SK-N-SH treated with all-trans-retinoic acid at 6 μM for 48 hours (cell line): ENCODE measurements around the gene TMEM163.
A peak's percentile ranks its signal among the peaks of the same experiment; 100 is the strongest.

Experiments used
- ATAC-seq: fragments of 200-7000 bp; cut with Tn5 transposase; 3 replicates; pipeline ENCODE4 v1.9.1; 2020; ENCODE audit warnings: mild to moderate bottlenecking, moderate library complexity
- ARNTL ChIP-seq: fragments of 450-650 bp; formaldehyde crosslinking; IDR thresholded peaks from 2 replicates; pipeline ENCODE4 v1.5.0; 2020; ENCODE audit warnings: low read depth, mild to moderate bottlenecking, moderate library complexity, borderline replicate concordance
- BACH2 ChIP-seq: fragments of 250-450 bp; sonication (Bioruptor Pico); IDR thresholded peaks from 2 replicates; pipeline ENCODE4 v1.9.0; 2021; ENCODE audit warnings: mild to moderate bottlenecking, borderline replicate concordance
- CSDC2 ChIP-seq: fragments of 250-450 bp; sonication (Bioruptor Pico); IDR thresholded peaks from 2 replicates; pipeline ENCODE4 v1.5.0; 2020; ENCODE audit warnings: mild to moderate bottlenecking, moderate library complexity
- GLIS3 ChIP-seq: fragments of 250-450 bp; sonication (Bioruptor Pico); IDR thresholded peaks from 2 replicates; pipeline ENCODE4 v1.5.0; 2020; ENCODE audit warnings: mild to moderate bottlenecking, moderate library complexity
- ISL1 ChIP-seq: fragments of 250-450 bp; sonication (Bioruptor Pico); IDR thresholded peaks from 2 replicates; pipeline ENCODE4 v2.1.2; 2022; ENCODE audit warnings: mild to moderate bottlenecking, moderate library complexity
- PATZ1 ChIP-seq: fragments of 250-450 bp; sonication (Bioruptor Pico); IDR thresholded peaks from 2 replicates; pipeline ENCODE4 v1.8.0; 2020; ENCODE audit warnings: mild to moderate bottlenecking, moderate library complexity, borderline replicate concordance
- POU6F1 ChIP-seq: fragments of 250-450 bp; sonication (Bioruptor Pico); IDR thresholded peaks from 2 replicates; pipeline ENCODE4 v1.8.0; 2021; ENCODE audit warnings: low read depth, mild to moderate bottlenecking, moderate library complexity, borderline replicate concordance
- PPARA ChIP-seq: fragments of 250-450 bp; sonication (Bioruptor Pico); IDR thresholded peaks from 2 replicates; pipeline ENCODE4 v1.5.0; 2020; ENCODE audit warnings: mild to moderate bottlenecking, borderline replicate concordance
- SNAI2 ChIP-seq: fragments of 250-450 bp; sonication (Bioruptor Pico); IDR thresholded peaks from 2 replicates; pipeline ENCODE4 v1.5.0; 2020; ENCODE audit warnings: mild to moderate bottlenecking, moderate library complexity
- TCF4 ChIP-seq: fragments of 250-450 bp; sonication (Bioruptor Pico); IDR thresholded peaks from 2 replicates; pipeline ENCODE4 v1.8.0; 2021; ENCODE audit warnings: mild to moderate bottlenecking, moderate library complexity, borderline replicate concordance
- TOX ChIP-seq: fragments of 250-450 bp; sonication (Bioruptor Pico); IDR thresholded peaks from 2 replicates; pipeline ENCODE4 v1.8.0; 2021; ENCODE audit warnings: mild to moderate bottlenecking, moderate library complexity, borderline replicate concordance
- ZC3H10 ChIP-seq: fragments of 250-450 bp; sonication (Bioruptor Pico); IDR thresholded peaks from 2 replicates; pipeline ENCODE4 v1.5.1; 2021; ENCODE audit warnings: mild to moderate bottlenecking, moderate library complexity
- ZFP3 ChIP-seq: fragments of 250-450 bp; sonication (Bioruptor Pico); IDR thresholded peaks from 2 replicates; pipeline ENCODE4 v1.5.0; 2020; ENCODE audit warnings: mild to moderate bottlenecking, moderate library complexity
- ZFP30 ChIP-seq: fragments of 450-650 bp; formaldehyde crosslinking; IDR thresholded peaks from 2 replicates; pipeline ENCODE4 v1.5.0; 2022; ENCODE audit warnings: mild to moderate bottlenecking, moderate library complexity
- ZNF70 ChIP-seq: fragments of 450-650 bp; formaldehyde crosslinking; IDR thresholded peaks from 2 replicates; pipeline ENCODE4 v1.5.0; 2020; ENCODE audit warnings: mild to moderate bottlenecking, moderate library complexity
- ZNF8 ChIP-seq: fragments of 450-650 bp; formaldehyde crosslinking; IDR thresholded peaks from 2 replicates; pipeline ENCODE4 v1.5.0; 2020; ENCODE audit warnings: mild to moderate bottlenecking, moderate library complexity
- TF ChIP-seq, protein P1 (sequence below): fragments of 250-450 bp; sonication (Bioruptor Pico); IDR thresholded peaks from 2 replicates; pipeline ENCODE4 v1.5.0; 2020; ENCODE audit warnings: mild to moderate bottlenecking, moderate library complexity
- TF ChIP-seq, protein P2 (sequence below): fragments of 250-450 bp; sonication (Bioruptor Pico); IDR thresholded peaks from 2 replicates; pipeline ENCODE4 v1.5.1; 2021; ENCODE audit warnings: mild to moderate bottlenecking, moderate library complexity
- TF ChIP-seq, protein P3 (sequence below): fragments of 250-450 bp; sonication (Bioruptor Pico); IDR thresholded peaks from 2 replicates; pipeline ENCODE4 v1.5.1; 2020; ENCODE audit warnings: low read depth, mild to moderate bottlenecking, moderate library complexity

The TMEM163 gene

GRCh38 chr2:134462275-134462674 lies 256.5 kb downstream of the TMEM163 start:
- no peak for TF ChIP-seq ZFP3 (CRISPR knock-in tag)
- TF ChIP-seq, protein P1, sequence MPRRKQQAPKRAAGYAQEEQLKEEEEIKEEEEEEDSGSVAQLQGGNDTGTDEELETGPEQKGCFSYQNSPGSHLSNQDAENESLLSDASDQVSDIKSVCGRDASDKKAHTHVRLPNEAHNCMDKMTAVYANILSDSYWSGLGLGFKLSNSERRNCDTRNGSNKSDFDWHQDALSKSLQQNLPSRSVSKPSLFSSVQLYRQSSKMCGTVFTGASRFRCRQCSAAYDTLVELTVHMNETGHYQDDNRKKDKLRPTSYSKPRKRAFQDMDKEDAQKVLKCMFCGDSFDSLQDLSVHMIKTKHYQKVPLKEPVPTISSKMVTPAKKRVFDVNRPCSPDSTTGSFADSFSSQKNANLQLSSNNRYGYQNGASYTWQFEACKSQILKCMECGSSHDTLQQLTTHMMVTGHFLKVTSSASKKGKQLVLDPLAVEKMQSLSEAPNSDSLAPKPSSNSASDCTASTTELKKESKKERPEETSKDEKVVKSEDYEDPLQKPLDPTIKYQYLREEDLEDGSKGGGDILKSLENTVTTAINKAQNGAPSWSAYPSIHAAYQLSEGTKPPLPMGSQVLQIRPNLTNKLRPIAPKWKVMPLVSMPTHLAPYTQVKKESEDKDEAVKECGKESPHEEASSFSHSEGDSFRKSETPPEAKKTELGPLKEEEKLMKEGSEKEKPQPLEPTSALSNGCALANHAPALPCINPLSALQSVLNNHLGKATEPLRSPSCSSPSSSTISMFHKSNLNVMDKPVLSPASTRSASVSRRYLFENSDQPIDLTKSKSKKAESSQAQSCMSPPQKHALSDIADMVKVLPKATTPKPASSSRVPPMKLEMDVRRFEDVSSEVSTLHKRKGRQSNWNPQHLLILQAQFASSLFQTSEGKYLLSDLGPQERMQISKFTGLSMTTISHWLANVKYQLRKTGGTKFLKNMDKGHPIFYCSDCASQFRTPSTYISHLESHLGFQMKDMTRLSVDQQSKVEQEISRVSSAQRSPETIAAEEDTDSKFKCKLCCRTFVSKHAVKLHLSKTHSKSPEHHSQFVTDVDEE, result no peak
- TF ChIP-seq, all 23 proteins: peak for 0
- no peak for ATAC-seq

- no peak for ATAC-seq
- no peak for TF ChIP-seq PATZ1 (CRISPR knock-in tag)
Measured at GRCh38 chr2:134461511-134461910, 257.3 kb downstream of the TMEM163 start.

DNA sequence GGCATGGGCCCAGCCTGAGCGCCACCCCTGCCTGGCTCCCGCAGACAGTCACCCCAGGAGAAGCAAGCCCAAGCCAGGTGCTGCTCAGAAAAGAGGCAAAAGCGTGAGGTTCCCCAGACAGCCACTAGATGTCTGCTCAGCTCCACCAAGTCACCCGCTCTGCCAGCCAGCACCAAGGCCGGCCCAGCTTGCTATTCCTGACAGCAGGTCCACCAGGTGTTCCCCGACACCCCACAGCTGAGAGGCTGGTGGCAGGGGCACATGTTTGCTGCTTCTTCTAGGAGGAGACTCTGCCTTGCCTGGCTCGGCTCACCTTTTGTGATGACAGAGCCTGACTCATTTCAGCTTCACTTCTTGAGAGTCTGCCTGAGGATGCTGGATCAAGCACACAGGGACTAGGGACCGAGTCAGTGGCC lies 258.2 kb downstream of the TMEM163 start:
- peak; percentile 93 for ATAC-seq
- TF ChIP-seq, protein P1, result no peak
- TF ChIP-seq GLIS3 (CRISPR knock-in tag) (no peak), ZC3H10 (CRISPR knock-in tag) (no peak), ZFP3 (CRISPR knock-in tag) (no peak), ZNF70 (no peak), PPARA (CRISPR knock-in tag) (no peak), BACH2 (no peak), ZNF8 (no peak), PATZ1 (CRISPR knock-in tag) (no peak), ZFP30 (CRISPR knock-in tag) (no peak), ISL1 (CRISPR knock-in tag) (no peak), TOX (CRISPR knock-in tag) (no peak), TCF4 (CRISPR knock-in tag) (no peak), SNAI2 (CRISPR knock-in tag) (no peak), ARNTL (CRISPR knock-in tag) (no peak), POU6F1 (CRISPR knock-in tag) (no peak), CSDC2 (no peak)
- TF ChIP-seq, protein P2, sequence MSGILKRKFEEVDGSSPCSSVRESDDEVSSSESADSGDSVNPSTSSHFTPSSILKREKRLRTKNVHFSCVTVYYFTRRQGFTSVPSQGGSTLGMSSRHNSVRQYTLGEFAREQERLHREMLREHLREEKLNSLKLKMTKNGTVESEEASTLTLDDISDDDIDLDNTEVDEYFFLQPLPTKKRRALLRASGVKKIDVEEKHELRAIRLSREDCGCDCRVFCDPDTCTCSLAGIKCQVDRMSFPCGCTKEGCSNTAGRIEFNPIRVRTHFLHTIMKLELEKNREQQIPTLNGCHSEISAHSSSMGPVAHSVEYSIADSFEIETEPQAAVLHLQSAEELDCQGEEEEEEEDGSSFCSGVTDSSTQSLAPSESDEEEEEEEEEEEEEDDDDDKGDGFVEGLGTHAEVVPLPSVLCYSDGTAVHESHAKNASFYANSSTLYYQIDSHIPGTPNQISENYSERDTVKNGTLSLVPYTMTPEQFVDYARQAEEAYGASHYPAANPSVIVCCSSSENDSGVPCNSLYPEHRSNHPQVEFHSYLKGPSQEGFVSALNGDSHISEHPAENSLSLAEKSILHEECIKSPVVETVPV (CRISPR knock-in tag), result no peak
- TF ChIP-seq, protein P3, sequence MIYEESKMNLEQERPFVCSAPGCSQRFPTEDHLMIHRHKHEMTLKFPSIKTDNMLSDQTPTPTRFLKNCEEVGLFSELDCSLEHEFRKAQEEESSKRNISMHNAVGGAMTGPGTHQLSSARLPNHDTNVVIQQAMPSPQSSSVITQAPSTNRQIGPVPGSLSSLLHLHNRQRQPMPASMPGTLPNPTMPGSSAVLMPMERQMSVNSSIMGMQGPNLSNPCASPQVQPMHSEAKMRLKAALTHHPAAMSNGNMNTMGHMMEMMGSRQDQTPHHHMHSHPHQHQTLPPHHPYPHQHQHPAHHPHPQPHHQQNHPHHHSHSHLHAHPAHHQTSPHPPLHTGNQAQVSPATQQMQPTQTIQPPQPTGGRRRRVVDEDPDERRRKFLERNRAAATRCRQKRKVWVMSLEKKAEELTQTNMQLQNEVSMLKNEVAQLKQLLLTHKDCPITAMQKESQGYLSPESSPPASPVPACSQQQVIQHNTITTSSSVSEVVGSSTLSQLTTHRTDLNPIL, result no peak
